IMR-90 (cell line): ENCODE data around the gene MYO5A. TPM values are rescaled to one million over a fixed set of nuclear protein-coding genes. Genes with fewer than 3 reads are reported as not detected.

Experiments
- ATAC-seq: fragments of 200-7000 bp; cut with Tn5 transposase; 2 replicates; pipeline ENCODE4 v1.9.1; 2020; ENCODE audit warnings: low read depth, mild to moderate bottlenecking, moderate library complexity
- BruUV-seq: library from RNA; stranded (reverse); fragments of 400-500 nt; replicated peaks from 2 replicates; lab custom pipeline; 2021; lab: Mats Ljungman, UMichigan
- CTCF ChIA-PET: fragments of 300-600 bp; formaldehyde crosslinking; extraction: SDS; loops from one replicate; lab custom pipeline; 2021; ENCODE audit warnings: antibody characterized with exemption; lab: Yijun Ruan, JAX
- POLR2A ChIA-PET: fragments of 300-600 bp; sonication (Branson Sonifier 250); formaldehyde crosslinking; loops from one replicate; lab custom pipeline; 2022; ENCODE audit warnings: antibody characterized with exemption; ENCODE audit not compliant: unreplicated experiment; lab: Charles Lee
- DNase-seq: peaks from one replicate; pipeline ENCODE4 v3.0.0; 2013
- H2AFZ ChIP-seq: replicated peaks from 2 replicates; pipeline ENCODE3; 2013; ENCODE audit warnings: low read length, mild to moderate bottlenecking; ENCODE audit not compliant: poor library complexity
- H2AK5ac ChIP-seq: 2 replicates; pipeline ENCODE4 v1.6.1; 2013; ENCODE audit warnings: low read depth, low read length, inconsistent platforms
- H2AK9ac ChIP-seq: replicated peaks from 2 replicates; pipeline ENCODE3; 2013; ENCODE audit warnings: mild to moderate bottlenecking, low read depth, low read length, moderate library complexity; ENCODE audit not compliant: poor library complexity
- H2BK120ac ChIP-seq: 2 replicates; pipeline ENCODE4 v1.6.1; 2013; ENCODE audit warnings: low read depth, low read length, inconsistent platforms
- H2BK15ac ChIP-seq: 3 replicates; pipeline ENCODE4 v1.6.1; 2013; ENCODE audit warnings: low read depth, low read length, inconsistent platforms
- H2BK20ac ChIP-seq: 2 replicates; pipeline ENCODE4 v1.6.1; 2013; ENCODE audit warnings: low read depth, mild to moderate bottlenecking, inconsistent platforms, low read length, moderate library complexity
- H2BK5ac ChIP-seq: 2 replicates; pipeline ENCODE4 v1.6.1; 2013; ENCODE audit warnings: mild to moderate bottlenecking, low read depth, low read length, inconsistent platforms; ENCODE audit not compliant: poor library complexity, severe bottlenecking
- H3K14ac ChIP-seq: replicated peaks from 2 replicates; pipeline ENCODE4 v1.6.1; 2013; ENCODE audit warnings: low read depth, low read length, inconsistent platforms
- H3K18ac ChIP-seq: 2 replicates; pipeline ENCODE4 v1.6.1; 2013; ENCODE audit warnings: low read depth, low read length, control low read depth
- H3K23ac ChIP-seq: 2 replicates; pipeline ENCODE4 v1.6.1; 2013; ENCODE audit warnings: low read depth, low read length, inconsistent platforms
- H3K27ac ChIP-seq: 2 replicates; pipeline ENCODE4 v1.5.1; 2013; ENCODE audit warnings: mild to moderate bottlenecking, control low read depth, low read length; ENCODE audit not compliant: insufficient read depth
- H3K27me3 ChIP-seq: 2 replicates; pipeline ENCODE4 v1.6.1; 2013; ENCODE audit warnings: low read length; ENCODE audit not compliant: control insufficient read depth, insufficient read depth
- H3K36me3 ChIP-seq: 2 replicates; pipeline ENCODE4 v1.6.1; 2013; ENCODE audit warnings: low read length, mixed read lengths; ENCODE audit not compliant: control insufficient read depth, insufficient read depth
- H3K4ac ChIP-seq: 2 replicates; pipeline ENCODE4 v1.6.1; 2013; ENCODE audit warnings: low read depth, low read length, inconsistent platforms
- H3K4me1 ChIP-seq: 2 replicates; pipeline ENCODE4 v1.6.1; 2013; ENCODE audit warnings: low read length, mixed read lengths; ENCODE audit not compliant: control insufficient read depth, insufficient read depth
- H3K4me2 ChIP-seq: 2 replicates; pipeline ENCODE4 v1.6.1; 2013; ENCODE audit warnings: low read depth, mild to moderate bottlenecking, control low read depth, low read length, moderate library complexity
- H3K4me3 ChIP-seq: 2 replicates; pipeline ENCODE4 v1.5.1; 2013; ENCODE audit warnings: low read depth, mild to moderate bottlenecking, control low read depth, low read length, moderate library complexity; ENCODE audit not compliant: insufficient read depth
- H3K56ac ChIP-seq: 2 replicates; pipeline ENCODE4 v1.6.1; 2013; ENCODE audit warnings: low read length, inconsistent platforms; ENCODE audit not compliant: insufficient read depth; ENCODE audit errors: extremely low read depth
- H3K79me1 ChIP-seq, 2 experiments: 2 replicates each; pipeline ENCODE4 v1.6.1; 2013; ENCODE audit warnings: low read length in 2 of 2, inconsistent platforms in 1 of 2, low read depth in 1 of 2
- H3K9ac ChIP-seq: 2 replicates; pipeline ENCODE4 v1.6.1; 2013; ENCODE audit warnings: low read depth, low read length, control low read depth
- H3K9me1 ChIP-seq: 2 replicates; pipeline ENCODE4 v1.6.1; 2013; ENCODE audit warnings: low read length, inconsistent platforms; ENCODE audit not compliant: insufficient read depth
- H3K9me3 ChIP-seq: 2 replicates; pipeline ENCODE4 v1.6.1; 2013; ENCODE audit warnings: low read length; ENCODE audit not compliant: control insufficient read depth, insufficient read depth
- H4K20me1 ChIP-seq: 2 replicates; pipeline ENCODE4 v1.6.1; 2013; ENCODE audit warnings: low read length, inconsistent platforms; ENCODE audit not compliant: insufficient read depth
- H4K5ac ChIP-seq: 2 replicates; pipeline ENCODE4 v1.6.1; 2013; ENCODE audit warnings: mild to moderate bottlenecking, low read depth, low read length, control low read depth
- H4K8ac ChIP-seq, 2 experiments: 2 replicates each; pipeline ENCODE4 v1.6.1; 2013; ENCODE audit warnings: low read depth in 2 of 2, low read length in 2 of 2, control low read depth in 1 of 2, inconsistent platforms in 1 of 2
- H4K91ac ChIP-seq: 2 replicates; pipeline ENCODE4 v1.6.1; 2013; ENCODE audit warnings: low read depth, low read length, inconsistent platforms; ENCODE audit not compliant: insufficient read depth
- MAFK ChIP-seq: IDR thresholded peaks from 2 replicates; pipeline ENCODE4 v1.6.1; 2012; ENCODE audit warnings: low read depth, low read length, improper control_type of control experiment
- MAZ ChIP-seq: IDR thresholded peaks from 2 replicates; pipeline ENCODE4 v1.6.1; 2012; ENCODE audit warnings: low read depth, mild to moderate bottlenecking, low read length, improper control_type of control experiment, moderate library complexity, borderline replicate concordance
- NFE2L2 ChIP-seq: fragments of 150-350 bp; IDR thresholded peaks from 2 replicates; pipeline ENCODE4 v1.6.1; 2016; ENCODE audit warnings: low read depth, mild to moderate bottlenecking, low read length
- WGBS, 2 experiments: methylation state at CpG; one replicate each; pipeline versions ENCODE4 v1.1.5 to v1.1.7; 2013; ENCODE audit warnings: missing lambda C conversion rate in 2 of 2; ENCODE audit not compliant: insufficient read length in 1 of 2; ENCODE audit errors: extremely low coverage in 2 of 2; 5-methylcytosine and 5-hydroxymethylcytosine counted together
- dilution Hi-C: fragments of 300-500 bp; cut with HindIII; formaldehyde crosslinking; loops from one replicate; pipeline ENCODE4 v1.14.3; 2018; ENCODE audit warnings: low sequenced_read_pairs; ENCODE audit not compliant: unreplicated experiment
- in situ Hi-C: fragments of 300-500 bp; cut with MboI; formaldehyde crosslinking; loops from 3 replicates; pipeline ENCODE4 v1.14.3; 2019; ENCODE audit warnings: low sequenced_read_pairs, inconsistent platforms, mixed read lengths
- intact Hi-C: fragments of 100-400 bp; cut with micrococcal nuclease; formaldehyde crosslinking; loops from 2 replicates; pipeline ENCODE4 v1.10.0; 2022
- polyA plus RNA-seq, 3 experiments: library from polyadenylated mRNA; depleted of rRNA; stranded (reverse); fragments of >200 nt; gene quantifications; 2 replicates each; pipeline ENCODE4 v1.2.3, GENCODE V29; 2012; ENCODE audit warnings: low replicate concordance in 1 of 3
- total RNA-seq: library from RNA; depleted of rRNA; stranded (reverse); fragments of >200 nt; gene quantifications from 2 replicates; pipeline ENCODE4 v1.2.3, GENCODE V29; 2012
- TF ChIP-seq, protein P1 (sequence below): fragments of 150-350 bp; IDR thresholded peaks from 2 replicates; pipeline ENCODE4 v1.6.1; 2017; ENCODE audit warnings: mild to moderate bottlenecking, antibody characterized with exemption, low read length, low read depth

Gene MYO5A
- total and polyA plus RNA-seq, 2 of the 4 experiments (the other 2 are of a cell fraction): 19.4 to 69.2 TPM

DNA sequence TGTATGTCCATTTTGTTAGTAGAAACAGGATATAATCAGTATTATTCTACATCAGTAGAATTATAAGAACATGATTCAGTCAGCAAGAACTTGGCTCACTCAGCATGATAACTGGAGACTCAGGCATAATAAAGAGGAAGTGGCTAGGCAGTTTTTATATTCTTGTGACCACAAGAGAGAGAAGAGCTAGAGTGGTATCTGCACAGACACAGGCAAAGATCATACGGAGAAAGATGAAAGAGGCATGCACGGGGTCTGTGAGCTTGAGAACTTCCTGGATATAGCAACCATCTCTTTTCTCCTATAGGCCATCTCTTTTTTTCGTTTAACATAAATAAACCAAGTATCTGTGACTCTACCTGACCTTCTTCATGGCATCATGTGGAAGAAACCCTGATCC, 46.8 kb downstream of the MYO5A start:
- no peak overlapping the region for H2AK5ac ChIP-seq
- H2AFZ ChIP-seq: no peak overlapping the region
- peaks cover 16% of the 10 kb centered on the region for H3K9me1 ChIP-seq
- TF ChIP-seq NFE2L2 (0 out of 2 replicates have a peak, but pooled peaks have one; percentile 7), MAZ (no peak), MAFK (peak; percentile 72)
- TF ChIP-seq, protein P1, sequence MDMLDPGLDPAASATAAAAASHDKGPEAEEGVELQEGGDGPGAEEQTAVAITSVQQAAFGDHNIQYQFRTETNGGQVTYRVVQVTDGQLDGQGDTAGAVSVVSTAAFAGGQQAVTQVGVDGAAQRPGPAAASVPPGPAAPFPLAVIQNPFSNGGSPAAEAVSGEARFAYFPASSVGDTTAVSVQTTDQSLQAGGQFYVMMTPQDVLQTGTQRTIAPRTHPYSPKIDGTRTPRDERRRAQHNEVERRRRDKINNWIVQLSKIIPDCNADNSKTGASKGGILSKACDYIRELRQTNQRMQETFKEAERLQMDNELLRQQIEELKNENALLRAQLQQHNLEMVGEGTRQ: no peak
- H3K4me1 ChIP-seq: peaks cover 12% of the 10 kb centered on the region
- peaks cover 28 to 51% of the 10 kb centered on the region in 2 experiments for H3K79me1 ChIP-seq
- H4K91ac ChIP-seq: no peak overlapping the region
- no CpG with 5 or more reads among the region's 3 CpGs for WGBS, 2 experiments
- no peak overlapping the region for H2AK9ac ChIP-seq
- H2BK15ac ChIP-seq: peak overlapping the region; percentile 16; the same call in 1 of the 3 replicates
- DNase-seq: peak; percentile 84
- H4K5ac ChIP-seq: peak overlapping the region; percentile 55; the same call in 1 of the 2 replicates
- H3K4me3 ChIP-seq: no peak overlapping the region
- H2BK5ac ChIP-seq: peak overlapping the region; percentile 3
- no peak overlapping the region for H3K56ac ChIP-seq
- no peak overlapping the region for H3K27ac ChIP-seq
- no TSS peak for BruUV-seq
- H3K4ac ChIP-seq: peak overlapping the region; percentile 48; the same call in 1 of the 2 replicates
- peaks cover 5% of the 10 kb centered on the region; the same call in 1 of the 2 replicates for H4K20me1 ChIP-seq
- H3K14ac ChIP-seq: peak overlapping the region; percentile 24
- H3K36me3 ChIP-seq: no peaks in the 10 kb centered on the region
- CTCF ChIA-PET: interaction anchor here (1.5 kb wide), 1 partner anchor 12 kb away, joined by 3 read pairs; no protein-coding TSS in a partner anchor
- 0 out of 2 replicates have a peak overlapping the region, but pooled peaks have one; percentile 22 for H2BK20ac ChIP-seq
- H4K8ac ChIP-seq: peak overlapping the region in 1 of 2 experiments; percentile 16; a peak in 1 of 4 replicates
- H3K27me3 ChIP-seq: no peaks in the 10 kb centered on the region
- no peak overlapping the region for H3K9ac ChIP-seq
- H3K4me2 ChIP-seq: peak overlapping the region; percentile 65; the same call in 1 of the 2 replicates
- no peaks in the 10 kb centered on the region for H3K9me3 ChIP-seq
- intact Hi-C loops (no loop called here), dilution Hi-C loops (no loop called here), in situ Hi-C loops (no loop called here)
- H2BK120ac ChIP-seq: peak overlapping the region; percentile 7; the same call in 1 of the 2 replicates
- POLR2A ChIA-PET: no interaction called here
- peak overlapping the region; percentile 83; the same call in 1 of the 2 replicates for H3K18ac ChIP-seq
- H3K23ac ChIP-seq: 0 out of 2 replicates have a peak overlapping the region, but pooled peaks have one; percentile 23
- ATAC-seq: peak; percentile 88
